Neural cell (in vitro differentiated cells): ENCODE measurements around the gene PAWR.

Source experiments
- CTCF ChIP-seq: fragments of 450-650 bp; IDR thresholded peaks from 2 replicates; pipeline ENCODE4 v1.5.1; 2014; ENCODE audit warnings: antibody characterized with exemption, mild to moderate bottlenecking, moderate library complexity; ENCODE audit not compliant: poor library complexity, severe bottlenecking
- EP300 ChIP-seq: fragments of 450-650 bp; conservative IDR thresholded peaks from 2 replicates; pipeline ENCODE4 v1.6.1; 2014; ENCODE audit warnings: antibody characterized with exemption, mild to moderate bottlenecking, moderate library complexity; ENCODE audit not compliant: poor library complexity, severe bottlenecking
- EZH2 ChIP-seq: fragments of 200-600, 300-800 bp; shearing (Covaris generic), sonication (generic); IDR thresholded peaks from 2 replicates; pipeline ENCODE4 v1.6.1; 2014; ENCODE audit warnings: antibody characterized with exemption, low read length, borderline replicate concordance, mild to moderate bottlenecking; ENCODE audit not compliant: insufficient read depth, poor library complexity, severe bottlenecking

- no peak for TF ChIP-seq CTCF
- no peak for TF ChIP-seq EP300
- TF ChIP-seq EZH2 = no peak
These were observed 25.4 kb downstream of the PAWR start for GRCh38 chr12:79665212-79665887.
